ENCODE measurements around the gene PCDH1.

PCDH1 gene

GRCh38 chr5:141873933-141874261 is 4.3 kb downstream of the PCDH1 start:
- DNase-seq (ENCODE audit: low spot score) = no peak

GRCh38 chr5:141872496-141873356 is 5.5 kb downstream of the PCDH1 start:
- no peak for DNase-seq (ENCODE audit: low spot score)

- DNase-seq (ENCODE audit: low spot score) = no peak
These were observed 6.3 kb downstream of the PCDH1 start for GRCh38 chr5:141871870-141872269.

- no peak for DNase-seq (ENCODE audit: low spot score)
These were observed 7.3 kb downstream of the PCDH1 start for GRCh38 chr5:141870871-141871270.

GRCh38 chr5:141870228-141870627 is 8.0 kb downstream of the PCDH1 start:
- DNase-seq (ENCODE audit: low spot score) = no peak

GRCh38 chr5:141869514-141869913 is 8.7 kb downstream of the PCDH1 start:
- DNase-seq (ENCODE audit: low spot score) = no peak

GRCh38 chr5:141869040-141869439 is 9.2 kb downstream of the PCDH1 start:
- DNase-seq (ENCODE audit: low spot score) = no peak

- no peak for DNase-seq (ENCODE audit: low spot score)
These were observed 9.7 kb downstream of the PCDH1 start for GRCh38 chr5:141868541-141868940.

GRCh38 chr5:141867651-141868050 is 10.6 kb downstream of the PCDH1 start:
- no peak for DNase-seq (ENCODE audit: low spot score)

- no peak for DNase-seq (ENCODE audit: low spot score)
These were observed 11.1 kb downstream of the PCDH1 start for GRCh38 chr5:141867139-141867538.

GRCh38 chr5:141866096-141866495 is 12.1 kb downstream of the PCDH1 start:
- no peak for DNase-seq (ENCODE audit: low spot score)

- DNase-seq (ENCODE audit: low spot score) = no peak
These were observed 12.8 kb downstream of the PCDH1 start for GRCh38 chr5:141865406-141865805.

GRCh38 chr5:141864371-141865370 is 13.5 kb downstream of the PCDH1 start:
- DNase-seq (ENCODE audit: low spot score) = no peak

GRCh38 chr5:141863569-141864178 is 14.5 kb downstream of the PCDH1 start:
- no peak for DNase-seq (ENCODE audit: low spot score)

GRCh38 chr5:141862936-141863543 is 15.2 kb downstream of the PCDH1 start:
- no peak for DNase-seq (ENCODE audit: low spot score)

GRCh38 chr5:141861194-141861593 is 17.0 kb downstream of the PCDH1 start:
- DNase-seq (ENCODE audit: low spot score) = no peak

- DNase-seq (ENCODE audit: low spot score) = no peak
These were observed 20.0 kb downstream of the PCDH1 start for GRCh38 chr5:141858079-141858765.

- no peak for DNase-seq (ENCODE audit: low spot score)
These were observed 21.0 kb downstream of the PCDH1 start for GRCh38 chr5:141857226-141857625.

- DNase-seq (ENCODE audit: low spot score) = no peak
These were observed 22.0 kb downstream of the PCDH1 start for GRCh38 chr5:141856037-141856790.

- DNase-seq (ENCODE audit: low spot score) = no peak
These were observed 22.8 kb downstream of the PCDH1 start for GRCh38 chr5:141855265-141856036.

Measured in AG08395 (cell line).